HepG2 (cell line): ENCODE results near the gene RFFL. TPM values are rescaled to one million over a fixed set of nuclear protein-coding genes. Genes with fewer than 3 reads are reported as not detected.

ENCODE experiments used
- FLYWCH1 ChIP-seq: sonication (generic); formaldehyde crosslinking; IDR thresholded peaks from 2 replicates; pipeline ENCODE4 v1.8.1; 2023; ENCODE audit warnings: mild to moderate bottlenecking, missing genetic modification reagents
- HMGXB3 ChIP-seq: sonication (generic); formaldehyde crosslinking; IDR thresholded peaks from 2 replicates; pipeline ENCODE4 v1.4.0; 2020; ENCODE audit warnings: missing genetic modification reagents, borderline replicate concordance
- KLF15 ChIP-seq: sonication (generic); formaldehyde crosslinking; IDR thresholded peaks from 2 replicates; pipeline ENCODE4 v1.8.1; 2023; ENCODE audit warnings: borderline replicate concordance, mild to moderate bottlenecking, inconsistent platforms, missing genetic modification reagents, mixed read lengths
- MAFF ChIP-seq: IDR thresholded peaks from 2 replicates; pipeline ENCODE4 v1.6.1; 2011; ENCODE audit warnings: low read depth, low read length, improper control_type of control experiment
- MXI1 ChIP-seq: IDR thresholded peaks from 3 replicates; pipeline ENCODE4 v1.6.1; 2012; ENCODE audit warnings: low read depth, low read length, inconsistent platforms, borderline replicate concordance
- NFYC ChIP-seq: IDR thresholded peaks from 2 replicates; pipeline ENCODE4 v1.6.1; 2016; ENCODE audit warnings: missing genetic modification reagents, missing compliant biosample characterization
- PBX3 ChIP-seq: sonication (generic); formaldehyde crosslinking; IDR thresholded peaks from 2 replicates; pipeline ENCODE4 v1.8.1; 2023; ENCODE audit warnings: missing genetic modification reagents, inconsistent platforms, borderline replicate concordance
- PHB2 ChIP-seq: fragments of 450-650 bp; IDR thresholded peaks from 2 replicates; pipeline ENCODE4 v1.6.1; 2018; ENCODE audit not compliant: partially characterized antibody
- PLSCR1 ChIP-seq: sonication (generic); formaldehyde crosslinking; IDR thresholded peaks from 2 replicates; pipeline ENCODE4 v1.5.0; 2020; ENCODE audit warnings: missing genetic modification reagents, mild to moderate bottlenecking, borderline replicate concordance
- TCF7 ChIP-seq: sonication (generic); IDR thresholded peaks from 2 replicates; pipeline ENCODE4 v1.6.1; 2016; ENCODE audit warnings: antibody characterized with exemption, low read depth
- ZNF101 ChIP-seq: sonication (generic); formaldehyde crosslinking; IDR thresholded peaks from 2 replicates; pipeline ENCODE4 v1.4.0; 2020; ENCODE audit warnings: mild to moderate bottlenecking, low read depth, missing genetic modification reagents, borderline replicate concordance
- ZNF280D ChIP-seq: sonication (generic); formaldehyde crosslinking; IDR thresholded peaks from 2 replicates; pipeline ENCODE4 v1.5.1; 2020; ENCODE audit warnings: mild to moderate bottlenecking, missing genetic modification reagents
- ZNF510 ChIP-seq: sonication (generic); formaldehyde crosslinking; IDR thresholded peaks from 2 replicates; pipeline ENCODE4 v1.4.0; 2020; ENCODE audit warnings: low read depth, mild to moderate bottlenecking, missing genetic modification reagents
- ZNF574 ChIP-seq: sonication (generic); formaldehyde crosslinking; IDR thresholded peaks from 2 replicates; pipeline ENCODE4 v1.4.0; 2020; ENCODE audit warnings: missing genetic modification reagents
- ZNF605 ChIP-seq: sonication (generic); formaldehyde crosslinking; IDR thresholded peaks from 2 replicates; pipeline ENCODE4 v1.8.0; 2022; ENCODE audit warnings: mild to moderate bottlenecking, missing genetic modification reagents
- ZNF773 ChIP-seq: sonication (generic); formaldehyde crosslinking; IDR thresholded peaks from 2 replicates; pipeline ENCODE4 v1.4.0; 2020; ENCODE audit warnings: missing genetic modification reagents, borderline replicate concordance
- ZNF883 ChIP-seq: sonication (generic); formaldehyde crosslinking; IDR thresholded peaks from 2 replicates; pipeline ENCODE4 v1.5.1; 2020; ENCODE audit warnings: mild to moderate bottlenecking, missing genetic modification reagents; ENCODE audit errors: not compliant biosample characterization
- polyA plus RNA-seq, 8 experiments: library from polyadenylated mRNA; depleted of rRNA in 3 of 8; stranded (reverse) in 7 of 8; unstranded in 1 of 8; fragments of >200 nt; fragmentation: Illumina TruSeq in 4 of 8; extraction: Trizol in 4 of 8; gene quantifications; 2 replicates each; pipeline versions ENCODE4 v1.2.1 to v1.2.3, GENCODE V29; 2011 to 2016; ENCODE audit warnings: low read depth in 4 of 8, missing spikeins in 1 of 8, mixed read lengths in 1 of 8; ENCODE audit not compliant: insufficient read depth in 1 of 8
- total RNA-seq, 5 experiments: library from RNA; depleted of rRNA; stranded (reverse); fragments of >200 nt; fragmentation: Illumina TruSeq; extraction: Trizol; gene quantifications; 2 replicates each; pipeline ENCODE4 v1.2.3, GENCODE V29; 2016; ENCODE audit warnings: low read depth in 1 of 5

The RFFL gene
- total and polyA plus RNA-seq, 2 of the 13 experiments (the other 11 are each of a cell fraction or from before 2014, with no cell fraction given): 24.3 to 48.6 TPM

GRCh38 chr17:34998205-34998604 lies 65.3 kb downstream of the RFFL start (continued):
- TF ChIP-seq ZNF280D (CRISPR knock-in tag) (no peak), PBX3 (CRISPR knock-in tag) (no peak), KLF15 (CRISPR knock-in tag) (no peak), NFYC (CRISPR knock-in tag) (no peak), MAFF (no peak), HMGXB3 (CRISPR knock-in tag) (no peak), ZNF574 (peak; percentile 71; the same call in 1 of the 2 replicates), ZNF510 (CRISPR knock-in tag) (no peak), ZNF883 (CRISPR knock-in tag) (no peak), MXI1 (0 out of 3 replicates have a peak, but pooled peaks have one; percentile 30), ZNF101 (no peak), ZNF773 (CRISPR knock-in tag) (no peak), FLYWCH1 (no peak), TCF7 (no peak), PHB2 (no peak), ZNF605 (no peak), PLSCR1 (CRISPR knock-in tag) (no peak)
